ENCODE measurements around the gene FOCAD.
"Not testable (repeated sequence)": the region's sequence is repeated elsewhere in the genome, so short reads cannot be mapped to it uniquely, and the experiment has no call there.

The FOCAD gene

DNA sequence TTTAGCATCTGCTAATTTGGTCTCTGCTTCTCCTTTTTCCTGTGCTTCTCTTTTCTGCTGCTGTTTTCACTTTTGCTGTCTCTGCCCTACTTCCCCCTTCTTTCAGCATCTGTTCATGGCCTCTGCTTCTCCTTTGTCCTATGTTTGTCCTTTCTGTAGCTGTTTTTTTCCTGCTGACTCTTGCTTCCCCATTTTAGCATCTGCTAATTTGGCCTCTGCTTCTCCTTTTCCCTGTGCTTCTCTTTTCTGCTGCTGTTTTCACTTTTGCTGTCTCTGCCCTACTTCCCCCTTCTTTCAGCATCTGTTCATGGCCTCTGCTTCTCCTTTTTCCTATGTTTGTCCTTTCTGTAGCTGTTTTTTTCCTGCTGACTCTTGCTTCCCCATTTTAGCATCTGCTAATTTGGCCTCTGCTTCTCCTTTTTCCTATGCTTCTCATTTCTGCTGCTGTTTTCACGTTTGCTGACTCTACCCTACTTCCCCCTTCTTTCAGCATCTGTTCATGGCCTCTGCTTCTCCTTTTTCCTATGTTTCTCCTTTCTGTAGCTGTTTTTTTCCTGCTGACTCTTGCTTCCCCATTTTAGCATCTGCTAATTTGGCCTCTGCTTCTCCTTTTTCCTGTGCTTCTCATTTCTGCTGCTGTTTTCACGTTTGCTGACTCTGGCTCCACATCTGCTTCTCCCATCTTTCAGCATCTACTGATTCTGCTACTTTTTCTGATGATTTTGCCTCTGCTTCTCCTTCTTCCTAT is 290.3 kb downstream of the FOCAD start:
- not testable (repeated sequence) for DNase-seq

DNA sequence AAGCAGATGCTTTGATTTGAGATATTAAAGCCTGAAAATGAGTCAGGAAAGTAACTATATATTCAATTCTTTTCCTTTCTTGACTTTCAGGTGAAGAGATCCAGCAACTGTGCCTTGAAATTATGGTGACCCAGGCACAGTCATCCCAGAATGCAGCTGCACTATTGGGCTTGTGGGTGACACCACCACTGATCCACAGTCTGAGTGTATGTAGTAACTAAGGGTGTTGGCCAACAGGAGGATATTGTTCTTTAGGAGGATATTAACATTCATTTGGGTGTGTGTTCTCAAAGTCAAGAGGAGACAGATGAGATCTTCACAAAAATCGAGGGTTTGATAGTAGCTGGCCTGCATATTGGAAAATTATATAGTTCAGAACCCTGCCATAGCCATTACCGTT is 294.2 kb downstream of the FOCAD start:
- no peak for DNase-seq

DNA sequence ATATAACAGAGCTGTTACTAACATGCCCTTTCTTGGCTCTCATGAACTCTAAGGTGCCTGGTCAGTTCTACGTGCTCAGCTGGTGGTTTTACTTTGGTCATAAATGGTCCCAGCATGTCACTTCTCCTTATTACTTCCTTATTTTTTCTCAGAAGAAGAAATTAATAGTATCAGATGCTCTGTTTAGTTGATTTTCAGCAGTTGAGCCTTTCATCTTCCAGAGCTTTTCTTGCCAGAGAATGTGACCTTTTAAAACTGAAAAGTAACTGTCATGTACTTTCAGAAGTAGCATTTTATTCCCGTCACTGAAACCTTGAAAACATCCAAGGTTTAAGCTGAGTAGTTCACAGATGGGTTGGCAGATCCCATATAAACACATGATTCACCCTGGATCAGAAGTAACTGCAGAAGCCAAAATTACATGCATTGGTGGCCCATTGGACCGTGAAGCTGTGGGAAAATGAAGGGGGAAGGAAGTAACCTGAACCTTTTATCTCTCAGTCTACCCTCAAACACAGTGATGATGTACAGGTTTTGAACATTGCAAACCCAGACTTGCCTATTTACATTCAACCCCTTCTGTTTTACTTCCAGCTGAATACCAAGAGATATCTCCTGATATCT is 296.9 kb downstream of the FOCAD start:
- DNase-seq = no peak

DNA sequence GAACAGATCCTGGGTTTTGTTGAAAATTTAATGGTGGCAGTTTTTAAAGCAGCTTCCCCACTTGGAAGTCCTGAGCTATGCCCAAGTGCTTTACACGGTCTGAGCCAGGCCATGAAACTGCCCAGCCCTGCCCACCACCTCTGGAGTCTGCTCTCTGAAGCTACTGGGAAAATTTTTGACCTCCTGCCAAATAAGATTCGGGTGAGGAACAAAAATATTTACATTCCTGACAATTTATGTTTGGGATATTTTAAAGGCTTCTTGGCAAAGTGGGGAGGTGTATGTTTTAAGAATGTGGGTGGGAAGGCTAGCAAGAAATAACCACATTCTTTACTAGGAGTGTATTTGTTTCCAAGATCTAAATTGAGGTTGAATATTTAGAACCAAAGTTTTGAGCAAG is 297.4 kb downstream of the FOCAD start:
- no peak for DNase-seq

DNA sequence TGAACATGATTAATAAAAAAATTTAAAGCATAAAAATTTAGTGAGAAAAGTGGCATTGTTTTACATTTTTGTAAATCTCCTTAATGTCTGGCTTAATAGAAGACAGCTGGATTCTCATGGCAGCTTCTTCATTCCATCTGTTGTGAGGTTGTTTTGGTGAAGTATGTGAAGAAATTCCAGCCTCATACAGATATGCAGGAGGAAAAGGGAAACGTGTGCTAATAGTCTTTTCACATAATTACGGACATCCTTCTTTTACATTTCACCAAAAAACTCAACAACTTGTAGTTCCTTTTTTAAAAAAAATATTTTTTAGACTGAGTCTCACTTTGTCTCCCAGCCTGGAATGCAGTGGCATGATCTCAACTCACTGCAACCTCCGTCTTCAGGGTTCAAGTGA is 300.4 kb downstream of the FOCAD start:
- DNase-seq = no peak

DNA sequence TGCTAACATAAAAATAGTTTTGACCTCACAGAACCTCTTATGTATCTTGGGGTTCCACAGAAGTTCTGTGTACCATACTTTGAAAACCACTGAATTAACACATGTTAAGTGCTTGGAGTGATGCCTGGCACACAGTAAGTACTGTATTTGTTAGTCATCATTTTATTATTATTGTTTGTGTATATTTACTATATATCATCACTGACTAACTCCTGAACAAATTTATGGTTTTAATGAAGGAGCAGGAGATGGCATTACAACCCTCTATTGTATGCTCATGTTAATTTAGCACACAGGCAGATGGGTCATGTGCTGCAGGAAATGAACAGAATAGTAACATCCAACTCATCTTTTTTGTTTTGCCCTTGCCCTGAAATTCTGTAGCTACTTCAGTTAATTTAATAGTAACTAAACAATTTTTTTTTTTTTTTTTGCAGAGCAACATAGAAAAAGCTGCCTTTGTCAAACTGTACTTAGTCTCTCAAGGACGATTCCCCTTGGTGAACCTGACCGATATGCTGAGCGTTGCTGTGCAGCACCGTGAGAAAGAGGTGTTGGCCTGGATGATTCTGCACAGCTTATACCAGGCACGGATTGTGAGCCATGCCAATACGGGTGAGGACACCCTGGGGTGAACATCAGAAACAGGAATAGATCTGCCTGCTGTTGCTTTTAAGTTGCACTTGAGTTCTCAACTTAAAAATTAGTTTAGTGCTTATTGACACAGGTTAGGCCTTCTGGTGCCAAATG is 302.0 kb downstream of the FOCAD start:
- DNase-seq = no peak

DNA sequence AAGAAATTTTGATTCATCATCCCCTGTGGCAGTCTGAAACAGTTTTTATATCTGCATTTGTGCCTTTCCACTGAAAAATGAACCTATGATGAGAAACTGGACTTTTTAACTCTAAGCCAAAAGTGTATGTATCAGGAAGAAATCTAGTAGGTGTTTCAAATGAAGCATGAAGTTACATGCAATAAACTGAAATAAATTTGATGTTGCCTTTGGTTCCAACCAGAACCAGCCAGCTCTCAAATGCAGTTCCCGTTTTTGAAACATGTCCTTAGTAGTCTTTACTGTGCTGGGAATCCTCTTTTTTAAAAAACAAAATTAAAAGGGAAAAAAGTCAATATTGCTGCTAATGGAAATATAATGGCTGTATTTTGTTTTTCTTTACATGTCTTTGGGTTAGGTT is 303.5 kb downstream of the FOCAD start:
- DNase-seq = no peak

DNA sequence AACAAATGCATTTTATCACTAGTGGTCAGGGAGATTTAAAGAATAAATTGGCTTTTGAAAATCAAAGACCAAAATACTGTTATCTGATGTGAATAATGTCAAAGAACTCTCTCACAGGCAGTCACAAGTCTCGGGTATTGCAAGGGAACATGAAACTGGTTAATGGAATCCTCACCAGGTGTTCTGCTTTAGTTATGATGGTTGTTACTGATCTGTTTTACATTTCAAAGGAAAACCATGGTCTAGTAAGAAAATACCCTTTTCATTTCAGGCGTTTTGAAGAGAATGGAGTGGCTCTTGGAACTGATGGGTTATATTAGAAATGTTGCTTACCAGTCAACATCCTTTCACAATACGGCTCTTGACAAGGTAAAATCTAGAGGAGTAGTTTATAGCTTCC is 304.0 kb downstream of the FOCAD start:
- DNase-seq = no peak

DNA sequence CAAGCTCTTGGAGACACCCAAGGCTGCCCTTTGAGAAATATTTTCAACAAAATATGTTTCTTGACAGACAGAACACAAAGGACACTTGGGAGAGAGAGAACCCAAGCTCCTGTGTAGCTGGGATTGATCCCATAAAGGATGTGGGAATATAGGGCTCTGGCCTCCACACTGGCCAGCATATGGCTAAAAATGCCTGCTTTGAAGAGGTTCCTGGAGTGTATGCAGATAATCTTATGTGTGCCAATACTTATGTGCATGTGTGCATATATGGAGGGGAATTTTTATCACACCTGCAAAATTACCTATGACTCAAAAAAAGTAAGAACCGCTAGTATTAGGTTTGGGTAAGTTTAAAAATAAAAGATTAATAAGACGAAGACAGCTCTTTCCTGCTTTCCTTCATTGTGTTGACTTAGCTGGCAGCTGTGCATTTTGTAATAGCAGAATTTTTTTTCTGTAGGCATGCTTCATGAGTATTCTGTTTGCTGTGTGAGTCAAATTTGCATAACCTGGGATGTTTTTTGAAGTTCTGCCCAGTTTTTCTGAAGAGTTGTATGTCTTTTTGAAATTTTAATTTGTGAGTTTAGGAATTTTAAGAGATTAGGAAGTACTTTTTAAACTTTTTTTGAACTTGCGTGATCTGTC is 304.7 kb downstream of the FOCAD start:
- no peak for DNase-seq

DNA sequence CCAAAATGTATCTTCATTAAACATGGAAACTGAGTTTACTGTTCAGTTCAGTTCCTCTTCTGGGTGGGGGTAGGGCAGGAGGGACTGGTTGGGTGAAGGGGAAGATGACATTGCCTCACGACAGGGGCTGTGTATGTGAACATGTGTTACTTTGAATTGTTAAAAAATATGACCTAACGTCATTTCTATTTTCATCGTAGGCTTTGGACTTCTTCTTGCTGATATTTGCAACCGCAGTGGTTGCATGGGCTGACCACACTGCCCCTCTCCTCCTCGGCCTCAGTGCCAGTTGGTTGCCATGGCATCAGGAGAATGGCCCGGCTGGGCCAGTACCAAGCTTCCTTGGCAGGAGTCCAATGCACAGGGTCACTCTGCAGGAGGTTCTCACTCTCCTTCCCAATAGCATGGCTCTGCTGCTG is 305.9 kb downstream of the FOCAD start:
- DNase-seq = no peak

DNA sequence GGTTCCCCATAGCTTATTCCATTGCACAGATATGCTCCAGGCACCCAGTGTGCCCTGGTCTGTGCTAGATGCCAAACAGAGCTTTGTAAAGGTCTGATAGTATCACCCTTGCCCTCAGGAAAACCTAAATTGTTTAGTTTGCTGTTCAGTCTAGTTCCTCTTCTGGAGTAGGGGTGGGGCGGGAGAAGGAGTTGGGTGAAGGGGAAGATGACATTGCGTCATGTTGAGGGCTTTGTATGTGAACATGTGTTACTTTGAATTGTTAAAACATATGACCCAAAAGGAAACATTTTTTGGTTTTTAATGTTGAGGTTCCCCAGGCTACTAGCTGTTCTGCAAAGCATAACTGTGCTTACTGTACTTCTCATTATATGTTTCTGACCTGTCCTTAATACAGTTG is 306.8 kb downstream of the FOCAD start:
- no peak for DNase-seq

DNA sequence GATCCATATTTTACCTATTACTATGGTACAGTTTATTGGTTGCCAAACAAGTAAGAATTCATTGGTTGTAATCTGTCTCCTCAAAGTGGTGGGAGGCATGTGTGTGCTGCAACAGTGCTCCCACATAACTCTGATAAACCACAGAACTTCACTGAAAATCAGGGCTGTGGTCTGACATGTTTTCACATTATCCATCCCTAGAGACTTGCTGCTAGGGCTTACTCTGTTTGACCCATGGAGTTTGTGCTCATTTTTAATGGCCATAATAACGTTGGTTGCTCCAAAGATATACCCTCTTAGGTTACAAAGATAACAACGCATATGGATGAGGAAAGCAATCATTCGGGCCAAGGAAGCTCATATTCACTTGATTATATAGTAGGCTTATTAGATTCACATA is 310.4 kb downstream of the FOCAD start:
- no peak for DNase-seq

DNA sequence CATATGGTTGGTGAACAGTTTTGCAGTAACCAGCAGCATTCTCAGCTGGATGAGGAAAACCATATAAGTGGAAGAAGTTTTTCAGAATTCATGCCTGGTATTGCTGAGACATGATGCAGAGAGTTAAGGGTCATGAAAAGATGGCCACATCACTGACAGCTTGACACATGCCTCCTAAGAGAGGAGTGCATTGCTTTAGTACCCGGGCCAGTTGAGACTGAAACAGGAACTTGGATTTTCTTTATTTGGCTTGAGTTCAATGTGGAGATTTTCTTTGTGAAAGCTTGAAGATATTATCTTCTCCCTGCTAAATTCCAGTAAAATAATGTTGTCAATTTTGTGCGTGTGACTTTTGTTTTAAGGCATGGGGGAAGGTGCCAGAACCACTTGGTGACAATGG is 311.6 kb downstream of the FOCAD start:
- DNase-seq = no peak

DNA sequence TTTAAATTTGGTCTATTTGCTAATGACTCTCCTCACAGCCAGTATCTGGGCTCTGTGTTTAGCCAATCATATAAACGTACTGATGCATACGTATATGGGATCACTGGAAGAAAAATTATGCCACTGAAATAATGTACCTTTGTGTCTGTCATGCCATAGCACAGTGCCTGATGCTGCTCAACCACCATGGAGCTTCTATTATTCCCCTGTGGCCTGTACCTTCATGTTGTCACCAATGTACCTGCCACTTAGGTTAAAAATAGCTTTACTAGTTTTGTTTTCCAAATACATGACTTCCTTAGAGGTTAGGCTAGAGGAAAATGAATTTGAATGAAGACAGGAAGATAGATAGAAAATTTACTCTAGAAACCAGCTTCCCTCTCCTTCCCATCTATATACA is 312.8 kb downstream of the FOCAD start:
- no peak for DNase-seq

DNA sequence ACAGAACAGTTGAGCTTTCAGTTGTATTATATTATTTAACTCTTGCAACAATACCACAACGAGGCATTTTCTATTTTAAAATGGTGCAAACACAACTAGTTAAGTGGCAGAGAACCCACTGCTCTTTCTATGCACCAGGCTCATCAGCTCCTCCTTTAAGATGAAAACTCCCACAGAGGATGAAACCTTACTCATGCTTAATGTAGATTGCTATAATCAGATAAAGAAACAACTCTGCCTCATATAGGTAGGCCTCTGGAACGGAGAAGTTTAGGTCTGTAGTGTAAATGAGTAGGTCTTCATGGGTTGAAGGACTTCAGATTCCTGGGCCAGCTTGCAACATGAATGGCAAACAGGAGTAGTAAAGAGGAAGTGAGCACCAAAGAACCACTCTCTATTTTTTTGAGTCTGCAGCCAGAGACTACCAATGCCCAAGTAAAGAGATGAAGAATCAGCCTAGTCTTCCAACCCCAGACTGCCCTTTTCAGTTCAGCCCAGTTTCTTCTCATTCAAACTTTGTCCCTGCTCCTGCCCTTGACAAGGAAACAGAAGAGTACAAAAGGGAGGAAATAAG is 313.5 kb downstream of the FOCAD start:
- no peak for DNase-seq

DNA sequence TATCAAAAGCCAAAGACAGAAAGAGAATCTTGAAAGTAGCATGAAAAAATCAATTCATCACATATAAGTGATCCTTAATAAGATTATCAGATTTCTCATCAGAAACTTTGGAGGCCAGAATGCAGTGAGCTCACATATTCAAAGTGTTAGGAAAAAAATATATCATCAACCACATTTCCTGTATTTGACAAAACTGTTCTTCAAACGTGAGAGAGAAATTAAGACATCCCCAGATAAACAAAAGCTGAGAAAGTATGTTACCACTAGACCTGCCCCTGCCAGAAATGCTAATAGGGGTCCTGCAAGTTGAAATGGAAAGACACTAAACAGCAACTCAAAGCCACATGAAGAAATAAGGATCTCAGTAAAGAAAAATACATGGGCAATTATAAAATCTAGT is 317.5 kb downstream of the FOCAD start:
- DNase-seq = no peak

DNA sequence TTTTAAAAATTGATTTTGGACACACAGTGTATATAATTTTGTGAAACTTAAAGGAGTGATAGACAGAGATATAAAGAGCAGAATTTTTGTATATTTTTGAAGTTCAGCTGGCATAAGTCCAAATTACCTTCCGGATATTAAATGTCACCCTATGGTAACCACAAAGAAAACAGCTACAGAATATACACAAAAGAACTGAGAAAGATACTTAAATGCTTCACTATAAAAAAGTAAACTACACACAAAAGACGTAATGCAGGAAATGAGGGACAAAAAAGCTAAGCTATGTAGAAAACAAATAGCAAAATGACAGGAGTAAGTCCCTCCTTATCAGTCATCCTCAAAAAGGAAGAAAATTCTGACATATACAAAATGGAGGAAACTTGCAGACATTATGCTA is 318.0 kb downstream of the FOCAD start:
- DNase-seq = no peak

DNA sequence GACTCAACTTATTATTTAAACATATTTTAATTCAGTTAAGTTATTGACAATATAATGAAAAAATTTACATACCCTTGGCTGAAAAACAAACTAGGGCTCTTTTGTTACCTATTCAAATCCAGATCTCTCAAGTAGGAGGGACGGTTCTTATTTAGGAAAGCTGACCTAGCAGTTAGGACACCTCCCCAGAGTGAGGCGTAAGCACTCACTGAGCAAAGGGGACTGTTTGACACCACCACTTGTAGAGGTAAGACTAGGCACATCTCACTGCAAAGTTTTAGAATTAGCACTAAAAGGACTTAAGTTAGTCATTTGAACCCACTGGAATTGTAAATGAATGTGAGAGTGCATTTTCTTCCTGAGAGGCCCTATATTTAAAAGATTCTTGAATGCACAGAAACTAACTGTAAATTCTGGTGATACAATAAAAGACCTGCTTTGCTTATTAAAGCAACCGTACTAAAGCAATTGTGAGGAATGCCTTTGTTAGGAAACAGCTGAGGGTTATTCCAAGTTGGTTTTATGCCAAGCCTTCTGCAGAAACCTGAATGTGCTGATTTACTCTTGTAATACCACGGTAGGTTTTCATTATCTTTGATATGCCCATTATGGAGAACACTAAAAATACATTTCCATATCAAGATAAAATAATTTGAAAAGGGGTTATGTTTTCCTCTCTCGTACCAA is 331.2 kb downstream of the FOCAD start:
- no peak for DNase-seq

DNA sequence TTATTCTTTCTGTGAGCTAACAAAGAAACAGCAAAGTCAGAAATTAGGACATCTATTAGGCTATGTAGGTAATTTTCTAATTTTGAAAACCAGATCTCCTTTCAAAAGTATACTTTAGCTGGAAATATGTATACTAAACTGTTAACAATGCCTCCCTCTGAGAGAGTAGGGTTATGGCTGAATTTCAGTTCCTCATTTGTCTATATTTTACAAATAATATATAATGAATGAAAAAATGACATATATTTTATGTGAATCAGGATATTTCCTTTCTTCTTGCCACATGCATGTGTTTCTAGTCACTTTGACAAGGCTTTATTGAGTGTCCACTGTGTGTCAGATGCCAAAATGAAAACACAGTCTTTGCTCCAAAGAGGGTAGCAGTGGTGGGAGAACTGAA is 331.9 kb downstream of the FOCAD start:
- DNase-seq = no peak

DNA sequence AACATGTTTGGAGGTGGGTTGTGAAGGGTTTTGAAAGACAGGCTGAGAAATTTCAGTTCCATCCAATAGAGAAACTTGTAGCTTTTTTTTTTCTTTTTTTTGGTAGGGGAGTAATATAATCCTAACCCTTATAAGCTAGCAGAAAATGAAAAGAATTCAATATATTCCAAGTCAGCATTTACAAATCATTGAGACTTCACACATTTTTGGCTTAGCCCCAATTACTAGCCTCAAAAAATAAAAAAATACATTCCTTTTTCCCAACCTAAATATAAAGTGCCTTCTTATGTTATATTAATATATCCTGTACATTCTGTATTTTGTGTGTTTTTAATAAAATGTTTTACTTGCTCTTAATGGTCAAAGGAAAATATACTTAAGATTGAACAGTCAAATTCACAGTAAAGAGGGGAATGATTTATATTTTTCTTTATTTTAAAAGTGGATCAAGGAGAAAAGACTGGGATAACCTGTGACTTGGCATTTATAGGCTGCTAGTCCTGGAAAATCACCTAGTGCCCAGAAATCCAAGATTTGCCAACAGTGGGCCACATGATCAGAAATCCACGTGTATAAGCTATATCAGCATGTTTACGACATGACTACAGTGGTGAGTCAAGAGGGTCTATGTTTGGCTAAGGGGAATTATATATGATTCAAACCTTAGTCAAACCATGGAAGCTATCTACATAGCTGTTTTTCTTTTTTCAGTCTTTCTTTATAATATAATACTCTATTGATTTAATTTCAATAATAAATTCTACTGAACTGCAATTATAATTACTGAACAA is 332.8 kb downstream of the FOCAD start:
- no peak for DNase-seq

DNA sequence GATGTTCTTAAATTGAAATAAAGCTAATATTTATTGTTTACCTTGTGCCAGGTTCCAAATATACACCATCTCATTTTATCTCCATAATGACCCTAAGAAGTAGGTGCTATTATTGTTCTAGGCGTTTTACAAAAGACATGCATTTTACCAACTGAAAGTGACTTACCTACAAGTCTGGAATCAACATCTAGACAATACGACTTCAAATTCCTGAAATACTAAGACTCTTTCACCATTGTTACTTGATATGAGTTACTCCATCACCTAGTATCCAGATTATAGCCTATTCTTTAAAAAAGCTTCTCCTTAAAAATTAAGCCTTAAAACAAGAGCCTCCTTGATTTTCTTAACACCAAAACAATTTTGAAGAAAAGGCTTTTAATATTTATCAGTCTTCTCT is 334.1 kb downstream of the FOCAD start:
- no peak for DNase-seq

DNA sequence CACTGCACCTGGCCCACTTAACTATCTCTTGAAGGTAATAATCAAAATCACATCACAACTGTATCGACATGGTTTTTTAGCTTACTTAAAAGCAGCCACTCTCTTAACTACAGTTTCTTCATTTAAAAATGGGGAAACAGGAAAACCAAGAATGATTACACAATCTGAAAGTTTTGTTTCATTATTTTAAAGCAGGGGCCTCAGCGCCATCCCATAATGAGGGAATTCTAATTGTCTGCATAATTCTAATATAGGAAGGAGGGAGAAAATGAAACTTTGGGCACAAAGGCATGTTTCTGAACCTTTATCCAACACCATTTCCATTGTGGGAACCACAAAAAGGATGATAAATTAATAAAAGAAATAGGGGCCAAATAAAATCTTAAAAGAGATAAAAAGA is 339.8 kb downstream of the FOCAD start:
- no peak for DNase-seq
